ENCODE results near the gene CACNA1C.

Gene CACNA1C

GRCh38 chr12:2344885-2345284 lies 292.1 kb downstream of the CACNA1C start:
- TF ChIP-seq CTCF (IDR thresholded peaks at IDR 0.05; ENCODE audit: borderline replicate concordance, control extremely low read depth, extremely low read depth, insufficient read depth, missing control alignments), result no peak
- in situ Hi-C loops (cut with MboI; ENCODE audit: low sequenced_read_pairs, unreplicated experiment), result no loop called here
- DNase-seq (ENCODE audit: low spot score), result no peak

GRCh38 chr12:2345902-2346301 lies 293.1 kb downstream of the CACNA1C start:
- no peak for DNase-seq (ENCODE audit: low spot score)
- TF ChIP-seq CTCF (IDR thresholded peaks at IDR 0.05; ENCODE audit: borderline replicate concordance, control extremely low read depth, extremely low read depth, insufficient read depth, missing control alignments), result no peak

GRCh38 chr12:2346416-2346815 lies 293.6 kb downstream of the CACNA1C start:
- in situ Hi-C loops (cut with MboI; ENCODE audit: low sequenced_read_pairs, unreplicated experiment), result no loop called here
- TF ChIP-seq CTCF (IDR thresholded peaks at IDR 0.05; ENCODE audit: borderline replicate concordance, control extremely low read depth, extremely low read depth, insufficient read depth, missing control alignments), result no peak
- DNase-seq (ENCODE audit: low spot score), result no peak

More at GRCh38 chr12:2345902-2346301, 293.1 kb downstream of the CACNA1C start:
- in situ Hi-C loops (cut with MboI; ENCODE audit: low sequenced_read_pairs, unreplicated experiment), result no loop called here

GRCh38 chr12:2347137-2347843 lies 294.5 kb downstream of the CACNA1C start:
- in situ Hi-C loops (cut with MboI; ENCODE audit: low sequenced_read_pairs, unreplicated experiment), result no loop called here
- no peak for TF ChIP-seq CTCF (IDR thresholded peaks at IDR 0.05; ENCODE audit: borderline replicate concordance, control extremely low read depth, extremely low read depth, insufficient read depth, missing control alignments)
- DNase-seq (ENCODE audit: low spot score), result no peak

GRCh38 chr12:2347844-2348481 lies 295.2 kb downstream of the CACNA1C start:
- in situ Hi-C loops (cut with MboI; ENCODE audit: low sequenced_read_pairs, unreplicated experiment), result no loop called here
- no peak for DNase-seq (ENCODE audit: low spot score)
- TF ChIP-seq CTCF (IDR thresholded peaks at IDR 0.05; ENCODE audit: borderline replicate concordance, control extremely low read depth, extremely low read depth, insufficient read depth, missing control alignments), result no peak

- DNase-seq (ENCODE audit: low spot score), result no peak
- in situ Hi-C loops (cut with MboI; ENCODE audit: low sequenced_read_pairs, unreplicated experiment), result no loop called here
- TF ChIP-seq CTCF (IDR thresholded peaks at IDR 0.05; ENCODE audit: borderline replicate concordance, control extremely low read depth, extremely low read depth, insufficient read depth, missing control alignments), result no peak
These were observed 295.7 kb downstream of the CACNA1C start for GRCh38 chr12:2348482-2348852.
